ENCODE measurements around the gene OR9A2.

The OR9A2 gene

DNA sequence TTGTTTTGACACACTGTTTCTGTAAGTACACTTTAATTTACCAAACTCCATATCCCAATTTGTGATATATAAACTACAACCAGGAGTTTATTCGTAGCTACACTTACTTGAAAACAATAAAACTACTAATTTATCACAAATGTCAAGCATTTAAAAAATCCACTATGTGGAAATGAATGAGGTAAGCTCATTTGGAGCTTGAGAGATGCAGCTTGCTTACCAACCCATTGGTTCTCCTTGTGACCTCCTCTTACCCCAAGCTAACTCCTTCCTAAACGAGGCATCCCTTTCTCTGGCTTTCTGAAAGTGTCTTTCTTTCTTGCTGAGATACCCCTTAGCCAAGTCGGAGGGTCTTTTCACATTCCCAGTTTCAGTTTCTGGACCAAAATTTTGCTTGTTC, 27.7 kb upstream of the OR9A2 start:
- TF ChIP-seq, protein P1, sequence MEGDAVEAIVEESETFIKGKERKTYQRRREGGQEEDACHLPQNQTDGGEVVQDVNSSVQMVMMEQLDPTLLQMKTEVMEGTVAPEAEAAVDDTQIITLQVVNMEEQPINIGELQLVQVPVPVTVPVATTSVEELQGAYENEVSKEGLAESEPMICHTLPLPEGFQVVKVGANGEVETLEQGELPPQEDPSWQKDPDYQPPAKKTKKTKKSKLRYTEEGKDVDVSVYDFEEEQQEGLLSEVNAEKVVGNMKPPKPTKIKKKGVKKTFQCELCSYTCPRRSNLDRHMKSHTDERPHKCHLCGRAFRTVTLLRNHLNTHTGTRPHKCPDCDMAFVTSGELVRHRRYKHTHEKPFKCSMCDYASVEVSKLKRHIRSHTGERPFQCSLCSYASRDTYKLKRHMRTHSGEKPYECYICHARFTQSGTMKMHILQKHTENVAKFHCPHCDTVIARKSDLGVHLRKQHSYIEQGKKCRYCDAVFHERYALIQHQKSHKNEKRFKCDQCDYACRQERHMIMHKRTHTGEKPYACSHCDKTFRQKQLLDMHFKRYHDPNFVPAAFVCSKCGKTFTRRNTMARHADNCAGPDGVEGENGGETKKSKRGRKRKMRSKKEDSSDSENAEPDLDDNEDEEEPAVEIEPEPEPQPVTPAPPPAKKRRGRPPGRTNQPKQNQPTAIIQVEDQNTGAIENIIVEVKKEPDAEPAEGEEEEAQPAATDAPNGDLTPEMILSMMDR (IDR thresholded peaks at IDR 0.05) = no peak
- TF ChIP-seq ZFX (IDR thresholded peaks at IDR 0.05; ENCODE audit: borderline replicate concordance) = no peak
- H3K27ac ChIP-seq = no peak overlapping the region

DNA sequence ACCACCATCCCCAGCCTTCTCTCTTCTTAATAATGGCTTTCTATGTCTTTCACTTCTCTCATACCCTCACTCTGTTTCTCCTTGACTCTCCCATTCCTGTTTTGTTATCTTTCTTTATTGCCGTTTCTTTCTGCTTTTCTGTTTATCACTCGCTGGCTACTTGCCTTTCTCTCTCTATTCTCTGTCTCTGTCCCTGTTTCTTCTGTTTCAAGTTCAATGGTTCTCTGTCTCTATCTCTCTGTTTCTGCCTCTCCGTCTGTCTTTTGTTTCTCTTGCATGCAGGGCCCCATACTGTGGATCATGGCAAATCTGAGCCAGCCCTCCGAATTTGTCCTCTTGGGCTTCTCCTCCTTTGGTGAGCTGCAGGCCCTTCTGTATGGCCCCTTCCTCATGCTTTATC, 25.1 kb upstream of the OR9A2 start, which contains the start of gene OR6V1:
OR6V1 (plus strand) TSS at position 301 of the 400 bp plus-strand sequence; CDS start at position 301, 0 bp downstream.
- TF ChIP-seq ZFX (IDR thresholded peaks at IDR 0.05; ENCODE audit: borderline replicate concordance) = no peak
- TF ChIP-seq, protein P1 (IDR thresholded peaks at IDR 0.05) = no peak
- no peak within 1 kb of the TSS for H3K27ac ChIP-seq

DNA sequence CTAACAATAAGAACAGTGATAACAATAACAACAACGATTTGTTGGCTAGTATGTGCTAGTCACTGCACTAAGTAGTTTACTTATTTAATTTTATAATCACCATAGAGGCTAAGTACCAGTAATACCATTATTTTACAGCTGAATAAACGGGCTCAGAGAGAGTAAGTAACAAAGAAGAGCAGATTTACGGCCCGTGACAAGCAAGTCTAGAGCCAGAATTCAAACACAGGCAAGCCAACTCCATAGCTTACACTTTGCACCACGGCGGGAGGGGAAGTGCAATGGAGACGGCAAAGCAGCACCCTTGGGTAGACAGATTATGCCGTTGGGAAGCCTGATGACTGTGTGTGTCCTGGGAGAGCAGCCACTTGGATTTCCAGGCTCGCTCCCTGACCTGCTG, 24.0 kb upstream of the OR9A2 start:
- TF ChIP-seq ZFX (IDR thresholded peaks at IDR 0.05; ENCODE audit: borderline replicate concordance) = no peak
- TF ChIP-seq, protein P1 (IDR thresholded peaks at IDR 0.05) = no peak
- no peak overlapping the region for H3K27ac ChIP-seq

DNA sequence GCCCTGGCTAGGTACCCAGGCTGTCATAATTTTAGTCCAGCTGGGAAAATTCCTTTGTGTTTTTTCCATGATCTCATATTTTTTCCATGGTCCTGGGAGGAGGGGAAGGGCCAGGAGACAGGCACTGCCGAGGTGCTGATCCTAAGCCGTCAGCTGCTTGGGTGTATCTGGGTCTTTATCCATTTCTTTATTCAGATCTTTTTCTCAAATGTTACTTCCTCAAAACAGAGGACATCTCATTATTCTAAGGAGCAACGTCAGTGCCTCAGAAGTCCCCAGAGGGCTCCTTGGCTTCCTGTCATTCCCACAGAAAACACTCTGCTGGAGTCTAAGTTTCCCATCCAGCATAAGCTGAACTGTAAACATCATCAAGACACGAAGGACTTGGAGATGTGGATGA, 22.4 kb upstream of the OR9A2 start:
- TF ChIP-seq, protein P1 (IDR thresholded peaks at IDR 0.05) = no peak
- TF ChIP-seq ZFX (IDR thresholded peaks at IDR 0.05; ENCODE audit: borderline replicate concordance) = no peak
- H3K27ac ChIP-seq = no peak overlapping the region

- H3K27ac ChIP-seq = no peak overlapping the region
- TF ChIP-seq, protein P1 (IDR thresholded peaks at IDR 0.05) = no peak
- TF ChIP-seq ZFX (IDR thresholded peaks at IDR 0.05; ENCODE audit: borderline replicate concordance) = no peak
Measured at GRCh38 chr7:143048827-143049226, 21.9 kb upstream of the OR9A2 start.

DNA sequence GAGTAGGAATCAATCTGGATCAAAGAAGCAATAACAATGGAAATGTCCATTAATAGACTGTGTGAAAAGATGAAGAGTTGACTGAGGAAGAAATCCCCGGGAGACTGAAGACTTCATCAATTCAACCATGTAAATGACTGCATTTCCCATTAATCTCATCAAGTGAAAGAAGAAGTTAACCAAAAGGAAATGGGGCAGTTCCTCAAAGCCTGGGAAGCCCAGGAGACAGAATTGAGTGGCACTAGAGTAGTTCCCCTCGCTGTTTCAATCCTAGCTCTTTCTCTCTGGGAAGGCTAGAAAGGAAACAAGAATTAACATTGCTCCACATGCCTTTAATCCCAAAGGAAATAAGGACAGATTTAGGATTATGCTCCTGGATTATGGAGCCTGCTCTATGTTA, 20.4 kb upstream of the OR9A2 start:
- no peak overlapping the region for H3K27ac ChIP-seq
- TF ChIP-seq, protein P1 (IDR thresholded peaks at IDR 0.05) = no peak
- no peak for TF ChIP-seq ZFX (IDR thresholded peaks at IDR 0.05; ENCODE audit: borderline replicate concordance)

- H3K27ac ChIP-seq = no peak overlapping the region
Measured at GRCh38 chr7:143046426-143046851, 19.5 kb upstream of the OR9A2 start.

More at GRCh38 chr7:143046426-143046851, 19.5 kb upstream of the OR9A2 start:
- TF ChIP-seq, protein P1 (IDR thresholded peaks at IDR 0.05) = no peak
- no peak for TF ChIP-seq ZFX (IDR thresholded peaks at IDR 0.05; ENCODE audit: borderline replicate concordance)
